Measurements from ENCODE around the gene CLEC4G.

The CLEC4G gene

GRCh38 chr19:7718668-7719067, 13.2 kb downstream of the CLEC4G start:
- no peak for TF ChIP-seq CTCF (IDR thresholded peaks at IDR 0.05; ENCODE audit: low read depth, low read length)
- no peak for DNase-seq (ENCODE audit: low read depth, low spot score)

GRCh38 chr19:7716762-7717161, 15.1 kb downstream of the CLEC4G start:
- H3K4me3 ChIP-seq (ENCODE audit: low read depth, low read length) = no peak overlapping the region
- TF ChIP-seq CTCF (IDR thresholded peaks at IDR 0.05; ENCODE audit: low read depth, low read length) = no peak
- in situ Hi-C loops (cut with HindIII; ENCODE audit: low sequenced_read_pairs) = no loop called here
- DNase-seq (ENCODE audit: low read depth, low spot score) = no peak

More at GRCh38 chr19:7718668-7719067, 13.2 kb downstream of the CLEC4G start:
- no peak overlapping the region for H3K4me3 ChIP-seq (ENCODE audit: low read depth, low read length)
- in situ Hi-C loops (cut with HindIII; ENCODE audit: low sequenced_read_pairs) = no loop called here

GRCh38 chr19:7715671-7716070, 16.2 kb downstream of the CLEC4G start:
- DNase-seq (ENCODE audit: low read depth, low spot score) = no peak
- no peak for TF ChIP-seq CTCF (IDR thresholded peaks at IDR 0.05; ENCODE audit: low read depth, low read length)
- in situ Hi-C loops (cut with HindIII; ENCODE audit: low sequenced_read_pairs) = no loop called here

GRCh38 chr19:7710616-7711015, 21.3 kb downstream of the CLEC4G start:
- no peak for TF ChIP-seq CTCF (IDR thresholded peaks at IDR 0.05; ENCODE audit: low read depth, low read length)
- H3K4me3 ChIP-seq (ENCODE audit: low read depth, low read length) = no peak overlapping the region
- in situ Hi-C loops (cut with HindIII; ENCODE audit: low sequenced_read_pairs) = no loop called here
- no peak for DNase-seq (ENCODE audit: low read depth, low spot score)

More at GRCh38 chr19:7715671-7716070, 16.2 kb downstream of the CLEC4G start:
- H3K4me3 ChIP-seq (ENCODE audit: low read depth, low read length) = no peak overlapping the region

DNA sequence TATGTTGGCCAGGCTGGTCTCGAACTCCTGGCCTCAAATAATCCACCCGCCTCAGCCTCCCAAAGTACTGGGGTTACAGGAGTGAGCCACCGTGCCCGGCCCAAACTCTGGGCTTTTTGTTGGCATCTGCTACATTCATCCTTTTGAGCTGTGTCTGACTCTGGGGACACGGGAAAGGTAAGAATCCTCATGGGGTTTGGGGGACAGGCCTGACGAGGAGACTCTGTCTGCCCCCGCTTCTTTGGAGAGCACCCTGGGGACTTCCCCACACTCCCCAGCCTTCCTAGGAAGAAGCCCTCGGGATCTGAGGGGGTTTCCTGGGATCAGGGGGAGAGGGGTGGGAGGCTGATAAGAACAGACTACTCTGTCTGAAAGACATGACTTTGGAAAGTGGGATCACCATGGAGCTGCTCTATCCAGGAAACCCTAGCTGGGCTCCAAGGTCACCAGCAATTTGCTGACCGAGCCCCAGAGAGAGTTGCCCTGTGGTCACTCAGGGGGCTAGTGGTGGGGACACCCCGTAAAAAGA, 21.9 kb downstream of the CLEC4G start:
- H3K4me3 ChIP-seq (ENCODE audit: low read depth, low read length) = no peak overlapping the region
- TF ChIP-seq CTCF (IDR thresholded peaks at IDR 0.05; ENCODE audit: low read depth, low read length) = no peak
- DNase-seq (ENCODE audit: low read depth, low spot score) = no peak
- in situ Hi-C loops (cut with HindIII; ENCODE audit: low sequenced_read_pairs) = no loop called here

DNA sequence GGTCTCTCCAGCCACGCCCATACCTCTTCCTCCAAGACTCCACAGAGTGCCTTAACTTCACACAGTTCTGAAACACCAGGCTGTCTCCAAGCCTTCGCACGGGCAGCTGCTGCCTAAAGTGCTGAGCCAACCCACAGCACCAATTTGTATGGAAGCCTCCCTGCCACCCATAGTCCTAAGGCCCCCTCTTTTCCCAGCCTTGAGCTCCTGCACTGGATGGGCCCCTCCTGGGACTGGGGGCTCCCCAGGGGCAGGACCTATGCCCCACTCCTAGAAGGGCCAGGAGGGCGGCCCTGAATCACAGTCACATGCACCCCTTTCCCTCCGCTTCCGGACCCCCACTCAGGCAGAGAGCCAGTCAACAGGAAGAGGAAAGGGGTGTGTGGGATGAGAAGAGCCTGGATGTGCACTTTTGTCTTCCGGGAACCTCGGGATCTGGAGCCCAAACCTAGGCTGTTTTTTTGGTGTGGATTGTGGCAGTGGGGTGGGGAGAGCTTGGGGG, 24.9 kb downstream of the CLEC4G start:
- no peak for DNase-seq (ENCODE audit: low read depth, low spot score)
- TF ChIP-seq CTCF (IDR thresholded peaks at IDR 0.05; ENCODE audit: low read depth, low read length) = no peak
- in situ Hi-C loops (cut with HindIII; ENCODE audit: low sequenced_read_pairs) = no loop called here
- H3K4me3 ChIP-seq (ENCODE audit: low read depth, low read length) = no peak overlapping the region

All from astrocyte of the spinal cord (primary cell).